ENCODE results near the gene CDH4.

Gene CDH4

DNA sequence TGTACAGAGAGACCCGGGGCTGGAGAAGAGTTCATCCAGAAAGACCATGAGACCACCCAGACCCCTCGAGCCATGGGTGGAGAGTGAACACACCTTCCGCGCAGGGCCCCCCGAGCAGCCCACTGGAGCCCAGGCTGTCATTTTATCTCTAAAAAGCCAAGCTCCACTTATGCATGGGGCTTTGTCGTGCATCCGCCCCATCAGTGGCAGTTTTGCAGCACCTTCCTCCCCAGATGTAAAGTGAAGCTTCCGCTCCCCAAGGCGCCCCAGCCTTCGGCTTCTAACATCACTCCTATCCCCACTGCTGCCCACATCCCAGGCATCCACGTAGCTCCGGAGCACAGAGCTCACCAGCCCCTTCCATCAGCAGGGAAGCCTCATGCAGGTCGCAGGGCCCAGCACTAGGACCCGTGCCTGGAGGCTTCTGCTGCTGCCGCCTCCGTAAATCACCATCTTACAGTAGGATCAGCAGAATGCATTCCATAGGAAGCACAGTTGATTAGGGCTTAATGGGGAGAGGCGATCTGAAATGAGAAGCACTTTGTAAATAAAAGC is 512.5 kb downstream of the CDH4 start:
- FAIRE-seq = no peak

GRCh38 chr20:61765081-61765870 is 513.2 kb downstream of the CDH4 start:
- DNase-seq (ENCODE audit: insufficient read length, low spot score) (no peak), FAIRE-seq (no peak)

More for the DNA sequence above, 512.5 kb downstream of the CDH4 start:
- DNase-seq (ENCODE audit: insufficient read length, low spot score) = no peak

DNA sequence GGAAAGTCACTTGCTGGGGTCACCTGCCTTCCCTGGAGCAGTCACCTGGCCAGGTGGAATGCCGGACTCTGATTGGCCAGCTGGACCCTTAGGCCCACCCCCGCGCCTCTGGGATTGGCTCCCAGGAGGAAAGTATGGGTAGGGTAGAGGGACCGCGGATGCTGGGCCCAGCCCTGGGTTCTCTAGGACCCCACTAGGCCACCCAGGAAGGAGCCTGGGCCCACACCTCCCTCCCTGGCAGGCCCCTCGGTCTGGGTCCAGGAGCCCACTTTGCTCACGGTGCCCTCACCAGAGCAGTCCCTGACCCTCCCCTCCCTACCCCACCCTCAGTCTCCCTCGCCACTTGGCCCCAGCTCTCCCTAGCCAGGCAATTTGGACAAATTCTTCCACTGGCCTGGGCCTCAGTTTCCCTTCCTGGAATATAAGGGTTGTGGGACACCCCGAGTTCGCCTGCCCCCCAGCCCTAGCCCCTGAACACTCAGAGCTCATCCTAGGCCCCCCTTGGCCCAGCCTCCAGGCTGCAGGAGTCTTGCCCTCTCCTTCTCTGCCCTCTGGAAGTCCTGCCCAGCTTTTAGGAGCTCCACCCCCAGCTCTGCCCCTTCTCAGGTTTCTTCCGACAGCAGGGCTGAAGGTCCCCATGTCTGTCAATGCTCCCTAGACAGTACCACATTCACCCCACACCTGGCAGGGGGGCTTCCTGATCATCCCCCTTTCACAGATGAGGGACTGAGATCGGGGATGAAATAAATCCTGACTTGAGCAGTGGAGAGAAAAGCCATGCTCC is 514.0 kb downstream of the CDH4 start:
- no peak for DNase-seq (ENCODE audit: insufficient read length, low spot score)
- no peak for FAIRE-seq

GRCh38 chr20:61766921-61767610 is 515.0 kb downstream of the CDH4 start:
- DNase-seq (ENCODE audit: insufficient read length, low spot score) = no peak
- FAIRE-seq = no peak

GRCh38 chr20:61767761-61768494 is 515.9 kb downstream of the CDH4 start:
- no peak for FAIRE-seq
- DNase-seq (ENCODE audit: insufficient read length, low spot score) = no peak

- no peak for FAIRE-seq
Measured at GRCh38 chr20:61768571-61769285, 516.7 kb downstream of the CDH4 start.

DNA sequence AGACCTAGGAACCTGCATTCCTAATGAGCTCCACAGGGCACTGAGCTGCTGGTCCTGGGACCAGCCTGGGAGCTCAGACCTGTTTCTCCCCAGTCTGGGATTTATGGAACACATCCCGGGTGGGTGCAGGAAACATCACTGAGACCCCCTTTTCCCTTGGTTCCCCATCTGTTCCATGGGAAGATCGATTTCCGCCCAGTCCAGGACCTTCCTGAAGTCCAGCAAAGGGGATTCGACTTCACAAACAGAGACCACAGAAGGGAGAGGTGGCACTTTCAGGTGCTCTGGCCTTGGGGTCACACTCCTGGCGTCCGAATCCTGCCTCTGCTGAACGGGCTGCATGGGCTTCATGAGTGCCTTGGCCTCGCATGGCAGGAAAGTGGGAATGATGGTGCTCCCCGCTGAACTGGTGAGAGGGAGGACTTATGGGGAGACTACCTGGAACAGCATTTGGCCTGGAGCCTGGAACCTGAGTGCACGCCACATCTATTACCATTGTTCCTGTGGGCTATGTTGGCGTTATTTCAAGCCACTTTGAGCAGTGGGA is 517.3 kb downstream of the CDH4 start:
- DNase-seq (ENCODE audit: insufficient read length, low spot score) (no peak), FAIRE-seq (no peak)

More at GRCh38 chr20:61768571-61769285, 516.7 kb downstream of the CDH4 start:
- no peak for DNase-seq (ENCODE audit: insufficient read length, low spot score)

GRCh38 chr20:61770113-61770585 is 518.1 kb downstream of the CDH4 start:
- FAIRE-seq (no peak), DNase-seq (ENCODE audit: insufficient read length, low spot score) (no peak)

DNA sequence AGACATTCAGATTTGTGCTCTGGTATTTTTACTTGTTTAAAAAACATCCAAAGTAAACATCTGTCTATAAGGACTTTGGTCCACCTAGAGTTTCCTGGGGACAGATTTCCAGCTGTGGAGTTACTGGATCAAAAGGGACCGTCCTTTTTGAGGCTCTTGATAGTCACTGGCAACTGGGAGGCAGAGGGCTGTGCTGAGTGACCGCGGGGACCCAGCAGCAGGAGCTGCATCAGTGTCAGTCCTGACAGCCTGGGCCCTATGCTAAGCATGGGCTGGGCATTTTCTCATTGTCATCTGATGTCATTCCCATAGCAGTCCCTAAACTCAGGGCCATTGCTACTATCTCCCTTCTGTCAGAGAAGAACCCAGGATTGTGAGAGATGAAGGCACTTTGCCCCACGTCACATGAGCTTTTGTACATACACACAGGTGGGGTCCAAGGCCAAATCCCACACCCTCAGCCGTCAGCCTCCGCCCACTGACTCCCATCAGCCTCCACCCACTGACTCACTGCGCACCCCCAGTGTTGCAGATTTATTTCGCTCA is 519.8 kb downstream of the CDH4 start:
- FAIRE-seq = no peak
- DNase-seq (ENCODE audit: insufficient read length, low spot score) = no peak

- FAIRE-seq = no peak
- no peak for DNase-seq (ENCODE audit: insufficient read length, low spot score)
Measured at GRCh38 chr20:61772828-61773631, 521.0 kb downstream of the CDH4 start.

DNA sequence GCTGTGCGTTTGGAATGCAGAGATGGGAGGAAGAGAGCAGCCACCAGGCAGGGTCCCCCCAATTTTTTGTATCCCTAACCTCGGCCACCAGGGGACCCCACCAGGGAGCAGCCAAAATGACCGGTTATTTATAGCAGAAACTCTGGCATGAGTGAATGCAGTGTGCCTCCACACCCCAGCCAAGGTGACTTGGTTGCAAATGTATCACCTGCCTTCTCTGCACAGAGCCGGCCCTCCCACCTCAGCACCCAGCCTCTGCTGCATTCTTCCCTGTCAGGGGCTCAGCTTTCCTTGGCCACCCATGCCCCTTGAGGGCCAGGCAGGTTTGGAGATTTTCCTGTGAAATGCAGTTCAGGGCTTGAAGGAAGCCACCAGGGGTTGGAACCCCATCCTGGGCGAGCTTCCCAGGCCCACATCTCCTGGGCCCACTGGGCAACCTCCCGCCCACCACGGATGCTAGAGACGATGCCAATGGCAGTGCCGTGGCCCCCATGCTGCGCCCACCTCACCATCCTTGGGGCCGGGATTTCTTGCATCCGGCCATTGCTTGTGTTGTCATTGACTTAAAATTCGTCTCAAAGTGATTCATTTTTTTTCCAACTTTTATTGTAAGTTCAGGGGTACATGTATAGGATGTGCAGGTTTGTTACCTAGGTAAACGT is 522.0 kb downstream of the CDH4 start:
- FAIRE-seq = no peak
- DNase-seq (ENCODE audit: insufficient read length, low spot score) = no peak

DNA sequence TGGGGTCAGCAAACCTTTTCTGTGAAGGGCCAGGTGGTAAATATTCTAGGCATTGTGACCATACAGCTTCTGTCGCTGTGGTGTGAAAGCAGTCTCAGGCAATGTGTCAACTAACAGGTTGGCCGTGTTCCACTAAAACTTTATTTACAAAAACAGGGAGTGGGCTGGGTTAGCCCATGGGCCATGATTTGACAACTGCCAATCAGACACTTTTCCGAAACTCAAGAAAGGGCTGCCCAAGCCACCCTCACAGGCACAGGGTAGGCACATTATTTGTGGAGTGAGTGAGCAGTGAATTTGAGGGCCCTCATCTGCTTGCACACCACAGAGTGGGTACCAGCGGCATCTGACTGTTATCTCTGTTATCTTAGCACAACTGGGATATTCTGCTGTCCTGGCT is 523.4 kb downstream of the CDH4 start:
- FAIRE-seq (no peak), DNase-seq (ENCODE audit: insufficient read length, low spot score) (no peak)

- DNase-seq (ENCODE audit: insufficient read length, low spot score) (no peak), FAIRE-seq (no peak)
Measured at GRCh38 chr20:61776491-61777075, 524.5 kb downstream of the CDH4 start.

DNA sequence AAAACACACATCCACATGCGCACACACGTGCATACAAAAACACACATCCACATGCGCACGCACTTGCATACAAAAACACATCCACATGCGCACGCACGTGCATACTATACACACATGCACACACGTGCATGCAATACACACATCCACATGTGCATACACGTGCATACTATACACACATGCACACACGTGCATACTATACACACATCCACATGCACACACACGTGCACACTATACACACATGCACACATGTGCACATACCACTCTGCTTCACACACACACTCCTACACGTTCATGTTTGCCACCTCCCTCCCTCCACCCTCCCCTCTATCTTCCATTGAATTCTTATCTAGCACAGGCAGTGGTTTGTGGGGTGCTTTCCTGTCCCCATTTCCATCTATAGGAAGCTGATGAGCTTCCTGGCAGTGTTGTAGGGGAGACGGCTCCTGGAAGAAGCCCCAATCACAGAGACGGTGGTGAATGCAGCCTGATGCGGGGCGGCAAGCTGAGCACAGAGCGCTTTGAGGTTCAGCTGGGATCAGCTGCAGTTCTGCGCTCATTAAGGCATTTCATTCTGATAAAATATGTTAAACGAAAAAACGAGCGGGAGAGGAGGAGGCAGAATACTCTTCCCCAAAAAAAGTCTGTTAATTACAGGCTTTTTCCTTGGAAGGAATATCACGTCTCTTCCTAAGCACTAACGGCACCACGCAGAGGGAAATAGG is 525.9 kb downstream of the CDH4 start:
- FAIRE-seq (no peak), DNase-seq (ENCODE audit: insufficient read length, low spot score) (no peak)

- FAIRE-seq (no peak), DNase-seq (ENCODE audit: insufficient read length, low spot score) (no peak)
Measured at GRCh38 chr20:61778495-61778863, 526.4 kb downstream of the CDH4 start.

GRCh38 chr20:61779176-61779965 is 527.3 kb downstream of the CDH4 start:
- FAIRE-seq (no peak), DNase-seq (ENCODE audit: insufficient read length, low spot score) (no peak)

All from GM19239 (cell line).